Spleen (tissue), 7 donors: Measurements from ENCODE around the gene ZNF609.
A peak's percentile ranks its signal among the peaks of the same experiment; 100 is the strongest.

Experiments used
- CTCF ChIP-seq, 11 experiments: fragments of 200-600 bp in 7 of 11; fragments of 450-650 bp in 4 of 11; sonication (generic) in 4 of 11; IDR thresholded peaks in 8 of 11; conservative IDR thresholded peaks in 3 of 11; 1 replicate in 7 of 11; 2 replicates in 4 of 11; pipeline versions ENCODE4 v1.4.0 to v1.8.0; 2016 to 2021; ENCODE audit warnings: antibody characterized with exemption in 11 of 11, inconsistent platforms in 4 of 11, mild to moderate bottlenecking in 1 of 11
- POLR2A ChIP-seq, 3 donors: fragments of 450-650 bp; IDR thresholded peaks; one replicate each; pipeline ENCODE4 v1.5.1; 2017; ENCODE audit warnings: antibody characterized with exemption in 3 of 3, mild to moderate bottlenecking in 1 of 3
- POLR2AphosphoS5 ChIP-seq, 3 donors: sonication (generic); formaldehyde crosslinking; IDR thresholded peaks; one replicate each; pipeline ENCODE4 v1.5.1; 2017; ENCODE audit warnings: antibody characterized with exemption in 3 of 3
- donor health status: DM: no; HTN: no; CAD: no; lungs with moderate emphysema.
- donor health status: DM: no; HTN: no; CAD: no.
- donor health status: DM: no; HTN: no; CAD: no.

GRCh38 chr15:64694816-64695215 lies 234.4 kb downstream of the ZNF609 start:
- TF ChIP-seq CTCF (IDR thresholded peaks at IDR 0.05 in 8 of 11, conservative IDR thresholded peaks at IDR 0.05 in 3 of 11), result no peak
- TF ChIP-seq POLR2A (IDR thresholded peaks at IDR 0.05), result no peak
- TF ChIP-seq POLR2AphosphoS5 (IDR thresholded peaks at IDR 0.05), result peak in 1 of 3 donors; percentile 26
